NT2/D1 (cell line): ENCODE measurements around the gene TMEM156.
"Not testable (repeated sequence)": the region's sequence is repeated elsewhere in the genome, so short reads cannot be mapped to it uniquely, and the experiment has no call there.

Source experiments
- DNase-seq: peaks from one replicate; pipeline ENCODE4 v3.0.0-alpha.2; 2011; ENCODE audit warnings: low read depth, low spot score
- H3K27me3 ChIP-seq: 2 replicates; pipeline ENCODE4 v1.6.0; 2011; ENCODE audit warnings: mild to moderate bottlenecking; ENCODE audit not compliant: insufficient read length, insufficient read depth
- H3K36me3 ChIP-seq: 2 replicates; pipeline ENCODE4 v1.6.1; 2011; ENCODE audit warnings: mild to moderate bottlenecking, low read length, mixed read lengths; ENCODE audit not compliant: insufficient read depth, insufficient read length
- H3K4me1 ChIP-seq: 2 replicates; pipeline ENCODE4 v1.5.1; 2011; ENCODE audit not compliant: insufficient read depth, insufficient read length
- H3K4me3 ChIP-seq: 2 replicates; pipeline ENCODE4 v1.5.1; 2011; ENCODE audit warnings: low read depth; ENCODE audit not compliant: insufficient read length
- H3K9ac ChIP-seq: 2 replicates; pipeline ENCODE4 v1.6.0; 2011; ENCODE audit warnings: low read depth; ENCODE audit not compliant: insufficient read length
- H3K9me3 ChIP-seq: 2 replicates; pipeline ENCODE4 v1.5.1; 2011; ENCODE audit warnings: mild to moderate bottlenecking, low read length; ENCODE audit not compliant: insufficient read depth
- SUZ12 ChIP-seq: IDR thresholded peaks from 2 replicates; pipeline ENCODE4 v1.6.1; 2011; ENCODE audit not compliant: insufficient read length, insufficient read depth; ENCODE audit errors: extremely low read depth
- YY1 ChIP-seq: IDR thresholded peaks from 2 replicates; pipeline ENCODE4 v1.6.1; 2011; ENCODE audit not compliant: insufficient read length, insufficient read depth
- ZNF274 ChIP-seq: IDR thresholded peaks from 2 replicates; pipeline ENCODE4 v1.6.1; 2011; ENCODE audit warnings: mild to moderate bottlenecking, low read depth, low read length

TMEM156 gene

DNA sequence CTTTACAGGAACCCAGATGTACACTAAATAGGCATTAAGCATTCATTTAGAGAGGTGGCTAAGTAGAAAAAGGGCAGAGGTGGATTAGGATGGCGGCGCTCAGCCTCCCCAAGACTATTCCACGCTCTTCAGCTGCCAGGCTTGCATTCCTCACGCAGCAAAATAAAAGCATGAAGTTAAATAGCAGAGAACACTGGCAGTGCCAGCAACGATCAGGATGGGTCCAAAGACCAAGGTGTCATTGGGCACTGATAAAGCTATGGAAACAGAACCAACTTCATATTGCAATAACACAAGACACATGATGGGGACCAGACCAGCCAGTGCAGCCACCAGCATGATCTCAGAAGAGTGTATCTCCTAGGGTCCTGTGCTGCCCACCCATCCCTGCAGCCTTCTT, 42.0 kb downstream of the TMEM156 start:
- H3K36me3 ChIP-seq = no peaks in the 10 kb centered on the region
- H3K4me1 ChIP-seq = no peaks in the 10 kb centered on the region
- no peak overlapping the region for H3K9ac ChIP-seq
- no peaks in the 10 kb centered on the region for H3K27me3 ChIP-seq
- no peak for TF ChIP-seq YY1
- no peak for TF ChIP-seq ZNF274
- TF ChIP-seq SUZ12 = no peak
- H3K9me3 ChIP-seq = no peaks in the 10 kb centered on the region
- H3K4me3 ChIP-seq = no peak overlapping the region
- DNase-seq = no peak

DNA sequence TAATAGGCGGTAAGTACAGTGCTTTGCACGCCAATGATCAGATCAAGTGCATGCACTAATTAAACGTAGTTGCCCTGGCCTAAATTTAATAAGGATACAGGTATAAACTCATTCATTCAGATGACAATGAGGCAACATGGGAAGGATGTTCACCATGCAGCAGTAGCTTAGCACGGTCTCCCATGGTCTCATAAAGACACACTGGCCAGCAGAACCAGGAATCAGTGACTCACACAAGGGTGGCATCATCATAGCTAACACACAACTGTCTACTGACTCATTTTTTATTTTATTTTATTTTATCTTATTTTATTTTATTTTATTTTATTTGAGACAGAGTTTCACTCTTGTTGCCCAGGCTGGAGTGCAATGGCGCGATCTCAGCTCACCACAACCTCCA, 42.7 kb downstream of the TMEM156 start:
- Histone ChIP-seq H3K27me3 (no peaks in the 10 kb centered on the region), H3K9ac (no peak overlapping the region), H3K4me3 (no peak overlapping the region), H3K9me3 (no peaks in the 10 kb centered on the region), H3K4me1 (no peaks in the 10 kb centered on the region), H3K36me3 (no peaks in the 10 kb centered on the region)
- TF ChIP-seq YY1 (no peak), SUZ12 (no peak), ZNF274 (no peak)
- no peak for DNase-seq

DNA sequence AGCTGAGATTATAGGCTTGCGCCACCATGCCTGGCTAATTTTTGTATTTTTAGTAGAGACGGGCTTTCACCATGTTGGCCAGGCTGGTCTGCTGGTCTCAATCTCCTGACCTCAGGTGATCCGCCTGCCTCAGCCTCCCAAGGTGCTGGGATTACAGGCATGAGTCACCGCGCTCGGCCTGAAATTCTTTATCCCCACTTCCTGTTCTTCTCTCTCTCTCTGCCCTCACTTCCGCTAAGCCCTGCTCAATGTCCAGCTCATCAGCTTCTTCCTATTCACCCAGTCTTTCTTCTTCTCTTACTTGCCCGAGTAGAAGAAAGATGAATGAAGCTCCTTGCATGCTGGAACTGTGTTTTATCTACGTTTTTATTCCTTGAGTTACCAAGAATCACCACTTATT, 43.9 kb downstream of the TMEM156 start:
- H3K27me3 ChIP-seq, H3K9me3 ChIP-seq, H3K9ac ChIP-seq, H3K36me3 ChIP-seq, H3K4me1 ChIP-seq, H3K4me3 ChIP-seq: not testable (repeated sequence)
- peak; percentile 6 for DNase-seq

DNA sequence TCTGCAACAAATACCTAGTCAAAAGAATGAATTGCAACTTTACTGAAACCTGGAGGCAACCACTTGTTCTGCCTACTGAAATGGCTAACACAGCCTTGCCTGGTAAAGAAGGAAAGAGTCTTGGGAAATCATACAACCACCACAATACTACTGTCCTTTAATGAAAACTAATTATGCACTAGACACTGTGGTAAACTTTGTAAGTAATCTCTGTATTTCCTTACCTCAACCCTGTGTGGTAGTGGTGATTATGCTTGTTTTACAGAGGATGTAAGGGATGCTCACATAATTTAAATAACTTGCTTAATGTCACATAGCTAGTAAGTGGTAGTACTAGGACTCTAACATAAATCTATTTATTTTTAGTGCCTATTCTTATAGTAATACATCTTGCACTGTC, 44.7 kb downstream of the TMEM156 start:
- H3K4me3 ChIP-seq = no peak overlapping the region
- no peaks in the 10 kb centered on the region for H3K27me3 ChIP-seq
- H3K9ac ChIP-seq = no peak overlapping the region
- no peaks in the 10 kb centered on the region for H3K4me1 ChIP-seq
- no peak for TF ChIP-seq ZNF274
- no peak for TF ChIP-seq YY1
- no peak for TF ChIP-seq SUZ12
- DNase-seq = no peak
- no peaks in the 10 kb centered on the region for H3K9me3 ChIP-seq
- H3K36me3 ChIP-seq = no peaks in the 10 kb centered on the region

DNA sequence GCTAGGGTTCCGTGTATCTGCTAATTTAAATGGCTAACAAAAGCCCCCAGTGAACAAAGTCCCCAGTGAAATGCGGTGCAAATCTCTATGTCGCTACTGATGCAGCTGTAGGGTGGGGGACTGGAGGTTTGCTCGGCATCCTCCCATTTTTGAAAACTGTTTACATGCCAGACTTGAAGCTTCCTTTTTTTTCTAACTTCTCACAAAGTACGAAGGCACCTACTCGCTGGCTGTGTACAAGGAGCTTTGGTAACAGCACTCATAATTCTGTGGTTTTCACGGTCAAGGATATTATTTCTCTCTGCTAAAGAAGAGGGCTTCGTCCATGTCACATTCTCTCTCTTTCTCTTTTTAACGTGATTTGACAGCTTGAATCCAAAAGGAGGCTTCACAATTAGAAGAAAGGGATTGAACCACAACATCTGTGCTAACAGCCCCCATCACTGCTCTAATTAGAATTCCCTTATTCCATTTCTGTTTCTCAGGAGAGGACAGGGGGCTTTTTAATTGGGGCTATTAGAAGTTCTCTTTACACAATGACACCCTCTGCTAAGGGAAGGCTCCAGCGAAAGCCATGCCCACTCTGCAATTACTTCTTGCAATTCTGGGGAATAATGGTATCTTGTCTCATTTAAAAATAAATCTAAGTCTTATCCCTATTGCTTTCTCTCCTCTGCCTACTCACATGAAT, 46.7 kb downstream of the TMEM156 start:
- Histone ChIP-seq H3K27me3 (no peaks in the 10 kb centered on the region), H3K9me3 (no peaks in the 10 kb centered on the region), H3K36me3 (no peaks in the 10 kb centered on the region), H3K4me3 (no peak overlapping the region), H3K9ac (no peak overlapping the region), H3K4me1 (no peaks in the 10 kb centered on the region)
- DNase-seq = no peak
- TF ChIP-seq SUZ12 (no peak), ZNF274 (no peak), YY1 (no peak)

DNA sequence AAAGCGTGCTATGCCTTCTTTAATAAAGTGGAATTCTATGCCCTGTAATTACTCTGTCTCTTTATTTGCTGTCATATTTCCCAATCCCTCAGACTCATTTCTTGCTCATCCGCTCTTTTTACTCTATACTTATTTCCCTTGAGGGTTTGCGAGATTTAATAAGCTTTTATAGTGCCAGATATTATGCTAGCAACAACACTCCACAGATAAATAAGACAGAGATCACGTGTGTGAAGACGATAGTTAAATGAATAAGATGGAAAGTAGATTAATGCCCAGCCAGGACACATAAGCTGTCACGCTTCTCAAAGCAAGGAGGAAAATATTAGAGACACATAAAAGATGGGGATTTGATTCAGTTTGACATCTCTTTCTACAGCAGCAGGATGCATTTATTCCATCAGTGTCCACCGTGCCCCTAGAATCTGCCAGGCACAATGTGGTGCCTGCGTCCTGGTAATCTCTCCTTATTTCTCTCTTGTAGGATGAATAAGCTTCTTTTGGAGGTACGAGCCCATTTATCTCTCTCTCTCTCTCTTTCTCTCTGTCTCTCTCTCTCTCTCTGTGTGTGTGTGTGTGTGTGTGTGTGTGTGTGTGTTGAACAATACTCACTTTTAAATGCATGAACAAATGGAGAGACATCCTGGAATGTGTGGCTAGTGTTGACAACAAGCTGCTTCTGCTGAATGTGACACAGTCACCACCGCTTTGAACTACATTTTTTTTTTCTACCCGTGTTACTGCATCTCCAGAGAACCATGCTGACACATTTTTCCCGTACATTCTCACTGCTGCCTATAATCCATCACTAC, 48.2 kb downstream of the TMEM156 start:
- no peaks in the 10 kb centered on the region for H3K36me3 ChIP-seq
- no peak overlapping the region for H3K4me3 ChIP-seq
- H3K9ac ChIP-seq = no peak overlapping the region
- H3K9me3 ChIP-seq = no peaks in the 10 kb centered on the region
- no peaks in the 10 kb centered on the region for H3K4me1 ChIP-seq
- no peak for TF ChIP-seq ZNF274
- no peak for TF ChIP-seq SUZ12
- TF ChIP-seq YY1 = no peak
- H3K27me3 ChIP-seq = no peaks in the 10 kb centered on the region
- DNase-seq = no peak

DNA sequence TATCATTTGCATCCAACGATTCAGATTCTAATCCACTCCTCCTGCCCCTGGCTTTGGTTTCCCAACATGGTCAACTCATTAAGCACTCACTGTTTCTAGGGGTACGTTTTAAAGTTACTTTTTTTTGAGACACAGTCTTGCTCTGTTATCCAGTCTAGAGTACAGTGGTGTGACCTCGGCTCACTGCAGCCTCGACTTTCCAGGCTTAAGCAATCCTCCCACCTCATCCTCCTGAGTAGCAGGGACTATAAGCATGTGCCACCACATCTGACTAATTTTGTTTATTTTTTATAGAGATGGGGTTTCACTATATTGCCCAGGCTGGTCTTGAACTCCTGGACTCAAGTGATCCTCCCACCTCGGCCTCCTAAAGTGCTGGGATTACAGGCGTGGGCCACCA, 48.9 kb downstream of the TMEM156 start:
- TF ChIP-seq ZNF274 (no peak), YY1 (no peak)
- Histone ChIP-seq H3K36me3 (no peaks in the 10 kb centered on the region), H3K9me3 (no peaks in the 10 kb centered on the region), H3K4me1 (no peaks in the 10 kb centered on the region), H3K27me3 (no peaks in the 10 kb centered on the region), H3K4me3 (no peak overlapping the region), H3K9ac (no peak overlapping the region)
- no peak for DNase-seq
